Stimulated activated CD8-positive, alpha-beta memory T cell treated with anti-CD3 and anti-CD28 coated beads, Interleukin-4, amount 100 ng/mL, for 4 hours (primary cell): Measurements from ENCODE around the gene IFITM5.
"Not testable (repeated sequence)": the region's sequence is repeated elsewhere in the genome, so short reads cannot be mapped to it uniquely, and the experiment has no call there.

Experiments used
- DNase-seq, 2 donors: peaks; one replicate each; pipeline ENCODE4 v3.0.0-alpha.2; 2020; ENCODE audit warnings: low read depth in 2 of 2, low spot score in 1 of 2

IFITM5 gene

DNA sequence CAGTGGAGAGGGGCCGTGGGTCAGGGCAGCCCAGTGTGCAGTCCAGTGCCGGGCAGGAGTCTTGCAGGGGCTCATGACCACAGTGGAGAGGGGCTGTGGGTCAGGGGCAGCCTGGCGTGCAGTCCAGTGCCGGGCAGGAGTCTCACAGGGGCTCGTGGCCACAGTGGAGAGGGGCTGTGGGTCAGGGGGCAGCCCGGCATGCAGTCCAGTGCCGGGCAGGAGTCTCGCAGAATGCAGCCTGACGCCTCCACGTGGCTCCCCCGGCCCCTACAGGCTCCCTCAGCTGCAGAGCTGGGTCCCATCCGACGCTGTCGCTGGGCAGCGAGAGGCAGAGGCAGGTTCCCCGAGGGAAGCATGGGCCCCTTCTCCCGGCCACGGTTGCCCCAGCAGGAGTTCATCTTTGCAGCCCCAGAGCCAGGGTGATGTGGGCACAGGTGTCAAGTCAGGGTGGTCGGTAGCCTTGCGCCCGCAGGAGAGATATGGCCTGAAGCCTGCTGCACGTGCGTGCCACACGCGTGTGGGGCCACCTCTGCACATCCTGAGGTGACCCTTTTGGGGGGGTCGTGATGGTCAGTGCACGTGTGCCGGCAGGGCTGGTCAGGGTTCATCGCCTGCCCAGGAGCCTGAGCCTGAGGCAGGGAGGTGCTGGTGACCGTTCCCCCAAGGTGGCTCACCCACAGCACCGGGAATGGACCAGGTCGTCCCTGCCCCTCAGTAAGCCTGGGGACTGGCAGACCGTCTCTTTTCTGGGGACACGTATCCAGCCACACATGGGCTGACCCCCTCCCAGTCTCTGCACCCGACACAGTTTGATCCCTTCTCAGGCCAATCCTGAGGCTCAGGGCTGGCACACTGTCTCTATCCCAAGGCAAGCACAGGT lies 2.9 kb downstream of the IFITM5 start:
- DNase-seq, result no peak

DNA sequence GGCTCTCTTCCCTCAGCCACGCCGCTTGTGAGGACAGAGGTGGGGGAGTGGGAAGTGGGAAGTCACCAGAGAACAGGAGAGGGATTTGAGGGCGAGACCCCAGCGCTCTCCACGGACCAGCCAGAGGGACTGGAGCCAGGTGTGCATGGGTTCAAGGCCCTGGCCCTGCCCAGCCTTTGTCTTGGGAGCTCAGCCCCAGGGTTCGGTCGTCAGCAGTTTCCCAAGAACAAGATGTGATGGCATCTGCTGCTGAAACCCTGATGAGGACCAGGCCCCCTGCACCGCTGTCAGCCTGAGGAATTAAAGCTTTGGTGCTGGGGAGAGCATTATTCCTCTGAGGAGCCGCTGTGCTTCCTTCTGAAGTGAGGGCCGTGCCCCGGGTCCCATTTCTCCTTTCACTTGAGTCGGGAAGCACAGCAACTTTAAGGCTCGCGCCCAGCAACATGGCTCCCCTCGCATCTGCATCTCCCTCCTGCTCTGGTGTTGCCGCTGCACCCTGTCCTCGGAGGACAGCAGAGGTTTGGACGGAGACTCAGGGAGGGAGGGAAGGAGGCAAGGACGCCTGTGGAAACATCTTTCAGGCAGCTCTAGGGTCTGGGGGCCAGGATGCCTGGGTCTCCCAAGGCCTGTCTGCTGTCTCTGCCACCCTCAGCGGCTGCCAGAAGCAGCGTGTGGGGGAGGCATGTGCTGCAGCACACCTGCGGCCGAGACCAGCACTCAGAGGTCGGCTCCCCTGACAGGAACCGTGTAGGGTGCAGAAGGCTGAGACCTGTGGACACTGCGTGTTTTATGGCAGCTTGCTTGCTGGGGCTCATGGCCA lies 3.8 kb downstream of the IFITM5 start:
- DNase-seq, result no peak

- DNase-seq, result no peak
These were observed 4.5 kb downstream of the IFITM5 start for GRCh38 chr11:294780-295179.

DNA sequence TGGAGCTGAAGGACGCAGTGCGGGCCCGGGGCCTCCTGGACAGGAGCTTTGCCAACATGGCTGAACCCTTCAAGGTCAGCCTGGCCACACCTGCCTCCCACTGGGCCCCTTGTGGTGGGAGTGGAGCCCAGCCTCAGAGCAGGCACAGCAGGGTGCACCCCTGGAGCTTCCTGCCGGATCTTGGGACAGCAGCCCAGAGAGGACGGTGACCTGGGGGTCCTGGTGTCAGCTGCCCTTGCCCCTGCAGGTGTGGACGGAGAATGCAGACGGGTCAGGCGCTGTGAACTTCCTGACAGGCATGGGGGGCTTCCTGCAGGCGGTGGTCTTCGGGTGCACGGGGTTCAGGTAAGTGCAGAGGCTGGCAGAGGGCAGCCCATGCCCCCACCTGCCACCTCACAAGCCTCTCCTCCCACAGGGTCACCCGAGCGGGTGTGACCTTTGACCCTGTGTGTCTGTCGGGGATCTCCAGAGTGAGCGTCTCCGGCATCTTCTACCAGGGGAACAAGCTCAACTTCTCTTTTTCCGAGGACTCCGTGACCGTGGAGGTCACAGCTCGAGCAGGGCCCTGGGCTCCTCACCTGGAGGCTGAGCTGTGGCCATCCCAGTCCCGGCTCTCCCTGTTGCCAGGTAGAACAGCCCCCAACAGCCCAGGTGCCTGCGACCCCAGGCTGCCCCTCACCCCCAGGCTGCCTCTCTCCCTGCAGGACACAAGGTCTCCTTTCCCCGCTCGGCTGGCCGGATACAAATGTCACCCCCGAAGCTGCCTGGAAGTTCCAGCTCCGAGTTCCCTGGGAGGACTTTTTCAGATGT lies 5.3 kb downstream of the IFITM5 start:
- no peak for DNase-seq

GRCh38 chr11:293271-293851 lies 6.0 kb downstream of the IFITM5 start:
- DNase-seq, result no peak

GRCh38 chr11:292211-293121 lies 6.9 kb downstream of the IFITM5 start:
- no peak for DNase-seq

- DNase-seq, result no peak
These were observed 7.8 kb downstream of the IFITM5 start for GRCh38 chr11:291281-292210.

DNA sequence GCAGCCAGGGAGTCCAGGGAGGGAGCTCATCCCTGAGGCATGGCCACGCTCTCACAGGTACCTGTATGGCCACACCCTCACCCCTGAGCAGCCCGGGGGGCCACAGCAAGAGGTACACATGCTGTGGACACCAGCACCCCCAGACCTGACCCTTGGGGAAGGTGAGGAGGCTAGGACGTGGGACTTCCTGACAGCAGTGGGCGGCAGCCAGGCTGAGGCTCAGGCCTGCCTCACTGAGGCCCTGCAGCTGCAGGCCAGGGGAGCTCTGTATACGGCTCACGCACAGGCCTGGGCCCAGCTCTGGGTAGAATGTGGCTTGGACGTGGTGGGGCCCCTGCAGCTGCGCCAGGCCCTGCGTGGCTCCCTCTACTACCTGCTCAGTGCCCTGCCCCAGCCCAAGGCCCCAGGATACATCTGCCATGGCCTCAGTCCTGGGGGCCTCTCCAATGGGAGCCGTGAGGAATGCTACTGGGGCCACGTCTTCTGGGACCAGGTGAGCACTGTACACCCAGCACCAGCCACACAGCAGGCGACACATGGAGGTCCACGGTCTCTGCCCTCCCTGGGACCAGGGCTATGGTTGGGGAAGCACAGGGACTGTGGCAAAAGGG lies 8.6 kb downstream of the IFITM5 start:
- no peak for DNase-seq

DNA sequence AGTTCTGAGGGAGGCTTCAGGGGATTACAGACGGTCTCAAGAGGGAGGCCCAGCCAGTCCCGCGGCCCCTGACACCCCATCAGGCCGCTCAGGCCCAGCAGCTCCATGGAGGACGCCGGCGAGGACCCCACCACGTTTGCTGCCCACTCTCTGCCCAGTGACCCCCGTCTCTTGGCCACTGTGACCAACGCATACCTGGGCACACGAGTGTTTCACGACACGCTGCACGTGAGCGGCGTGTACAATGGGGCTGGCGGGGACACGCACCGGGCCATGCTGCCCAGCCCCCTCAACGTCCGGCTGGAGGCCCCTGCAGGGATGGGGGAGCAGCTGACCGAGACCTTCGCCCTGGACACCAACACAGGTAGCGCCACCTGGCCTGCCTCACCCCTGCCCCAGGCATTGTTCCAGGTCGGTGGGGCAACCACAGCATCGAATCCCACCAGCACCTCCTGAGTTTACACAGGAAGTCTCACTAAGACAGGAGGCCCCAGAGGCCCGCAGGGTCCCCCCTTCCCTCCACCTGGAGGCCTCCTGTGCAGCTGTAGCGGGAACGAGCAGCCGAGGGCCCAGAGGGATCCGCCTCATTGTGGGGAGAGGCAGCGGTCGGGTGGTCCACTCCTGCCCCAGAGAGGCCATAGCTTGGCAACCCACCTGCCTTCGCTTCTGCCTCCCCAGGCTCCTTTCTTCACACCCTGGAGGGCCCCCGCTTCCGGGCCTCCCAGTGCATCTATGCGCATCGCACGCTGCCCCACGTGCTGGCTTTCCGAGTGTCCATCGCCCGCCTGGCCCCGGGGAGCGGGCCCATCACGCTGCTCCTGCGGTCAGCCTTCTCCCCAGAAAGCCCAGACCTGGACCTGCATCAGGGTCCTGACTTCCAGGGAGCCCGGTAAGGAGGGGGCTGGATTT lies 9.4 kb downstream of the IFITM5 start:
- no peak for DNase-seq

GRCh38 chr11:289398-289711 lies 10.0 kb downstream of the IFITM5 start:
- no peak for DNase-seq

DNA sequence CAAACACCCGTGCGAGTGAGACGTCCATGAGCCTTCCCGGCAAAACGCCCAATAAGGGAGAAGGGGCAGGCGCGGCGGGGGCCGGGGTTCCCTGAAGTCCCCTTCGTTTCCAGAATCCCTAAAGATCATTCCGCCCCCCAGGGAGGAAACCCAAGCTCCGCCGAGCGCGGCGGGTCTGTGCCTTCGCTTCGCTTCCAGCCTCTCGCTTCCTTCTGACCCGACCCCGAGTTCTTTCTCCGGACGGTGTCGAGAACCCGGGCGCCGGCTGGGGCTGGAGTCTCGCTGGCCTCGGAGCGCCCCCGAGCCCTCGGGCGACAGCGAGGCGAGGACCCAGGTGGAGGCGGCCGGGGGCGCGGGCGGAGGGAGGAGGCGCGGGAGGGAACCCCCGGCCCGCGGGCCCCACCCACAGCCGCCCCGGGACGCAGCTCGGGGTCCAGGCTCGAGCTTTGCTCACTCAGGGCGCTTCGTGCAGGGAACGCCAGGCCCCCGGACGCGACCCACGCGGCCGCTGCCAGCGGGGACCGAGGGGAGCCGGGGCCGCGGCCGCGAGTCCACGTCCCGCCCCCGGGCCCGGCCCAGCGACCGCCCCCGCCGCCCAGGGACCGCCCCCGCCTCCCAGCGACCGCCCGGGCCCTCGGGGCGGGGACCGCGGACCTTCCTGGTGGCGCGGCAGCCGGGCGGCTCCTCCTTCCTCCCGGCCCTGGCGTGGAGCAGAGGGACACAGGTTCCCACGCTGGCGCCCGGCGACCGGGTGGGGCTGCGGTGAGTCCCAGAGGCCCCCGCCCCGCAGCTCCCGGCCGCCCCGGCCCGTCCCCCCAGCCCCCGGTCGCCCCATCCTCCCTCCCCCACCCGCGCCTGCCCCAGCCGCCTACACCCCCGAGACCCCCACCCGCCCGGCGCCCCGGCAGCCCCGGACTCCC lies 10.6 kb downstream of the IFITM5 start, which contains the start of gene PGGHG:
Gene PGGHG, plus strand, starts transcription at position 649 of the 920 bp plus-strand sequence. CDS start 691 bp downstream, outside the sequence.
- no peak for DNase-seq

DNA sequence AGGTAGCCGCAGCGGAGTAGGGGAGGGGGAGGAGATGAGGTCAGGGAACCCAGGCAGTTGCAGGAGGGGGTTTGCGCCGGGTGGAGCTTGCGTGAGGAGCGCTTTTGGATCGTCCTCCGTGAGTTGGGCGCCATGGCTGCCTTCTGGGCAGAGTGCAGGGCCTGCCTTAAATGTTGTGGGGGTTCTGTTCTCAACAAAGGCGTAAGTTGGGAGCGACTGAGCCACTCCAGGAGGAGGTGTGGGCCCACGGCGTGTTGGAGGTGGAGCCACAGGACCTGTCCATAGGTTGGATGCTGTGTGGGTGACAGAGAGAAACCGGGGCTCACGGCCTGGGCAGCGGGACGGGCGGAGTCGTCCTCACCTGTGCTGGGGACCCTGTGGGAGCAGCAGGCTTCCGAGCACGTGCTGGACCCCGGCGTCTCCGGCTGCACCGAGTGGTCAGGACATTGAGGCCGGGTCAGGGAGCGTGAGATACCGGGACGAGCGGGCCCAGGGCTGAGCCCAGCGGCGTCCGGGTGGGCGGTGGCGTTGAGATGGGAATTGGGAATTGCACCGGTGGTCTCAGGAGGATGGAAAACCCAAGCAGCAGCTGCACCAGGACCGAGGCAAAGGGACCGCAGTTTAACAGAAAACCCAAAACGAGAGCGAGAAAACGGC lies 11.4 kb downstream of the IFITM5 start:
- no peak for DNase-seq

GRCh38 chr11:286977-287820 lies 12.1 kb downstream of the IFITM5 start:
- DNase-seq, result not testable (repeated sequence)

- DNase-seq, result no peak
These were observed 13.5 kb downstream of the IFITM5 start for GRCh38 chr11:285894-286220.
